Measurements from ENCODE around the gene CLSTN2.
A peak's percentile ranks its signal among the peaks of the same experiment; 100 is the strongest.

Gene CLSTN2

GRCh38 chr3:140319739-140320138 is 384.8 kb downstream of the CLSTN2 start:
- no peak overlapping the region for H3K9ac ChIP-seq
- no peak overlapping the region for H3K4me2 ChIP-seq
- peaks cover 0 to 6% (median 0%) of the 10 kb centered on the region in 10 experiments; a peak in 4 of 20 replicates for H3K4me1 ChIP-seq
- no peaks in the 10 kb centered on the region for H3K27me3 ChIP-seq
- no peak for TF ChIP-seq Cebpa-rat (IDR thresholded peaks at IDR 0.05)
- no peak overlapping the region for H3K27ac ChIP-seq
- no peaks in the 10 kb centered on the region for H3K36me3 ChIP-seq
- H4K20me1 ChIP-seq: no peaks in the 10 kb centered on the region
- no peaks in the 10 kb centered on the region for H3K9me3 ChIP-seq (replicated peaks in 1 of 11)
- H3K4me3 ChIP-seq: no peak overlapping the region

GRCh38 chr3:140323561-140323960 is 388.6 kb downstream of the CLSTN2 start:
- Histone ChIP-seq H3K27ac (no peak overlapping the region), H3K27me3 (no peaks in the 10 kb centered on the region), H3K36me3 (no peaks in the 10 kb centered on the region), H3K9ac (no peak overlapping the region), H3K4me2 (no peak overlapping the region), H4K20me1 (no peaks in the 10 kb centered on the region), H3K4me3 (no peak overlapping the region), H3K9me3 (replicated peaks in 1 of 11) (no peaks in the 10 kb centered on the region), H3K4me1 (peaks cover 0 to 6% (median 0%) of the 10 kb centered on the region in 10 experiments; a peak in 4 of 20 replicates)
- TF ChIP-seq Cebpa-rat (IDR thresholded peaks at IDR 0.05): no peak

GRCh38 chr3:140332131-140332530 is 397.1 kb downstream of the CLSTN2 start:
- Histone ChIP-seq H4K20me1 (no peaks in the 10 kb centered on the region), H3K27ac (no peak overlapping the region)
- no peak for TF ChIP-seq Cebpa-rat (IDR thresholded peaks at IDR 0.05)

GRCh38 chr3:140334132-140334929 is 399.3 kb downstream of the CLSTN2 start:
- TF ChIP-seq Cebpa-rat (IDR thresholded peaks at IDR 0.05): no peak
- peaks cover 0 to 10% (median 8%) of the 10 kb centered on the region in 10 experiments; a peak in 9 of 20 replicates for H3K4me1 ChIP-seq
- no peak overlapping the region for H3K9ac ChIP-seq
- no peaks in the 10 kb centered on the region for H3K36me3 ChIP-seq
- no peak overlapping the region for H3K4me3 ChIP-seq
- no peaks in the 10 kb centered on the region for H4K20me1 ChIP-seq
- no peaks in the 10 kb centered on the region for H3K27me3 ChIP-seq
- H3K4me2 ChIP-seq: no peak overlapping the region
- no peak overlapping the region for H3K27ac ChIP-seq
- no peaks in the 10 kb centered on the region for H3K9me3 ChIP-seq (replicated peaks in 1 of 11)

More at GRCh38 chr3:140332131-140332530, 397.1 kb downstream of the CLSTN2 start:
- no peak overlapping the region for H3K4me3 ChIP-seq
- peaks cover 0 to 10% (median 8%) of the 10 kb centered on the region in 10 experiments; a peak in 9 of 20 replicates for H3K4me1 ChIP-seq
- H3K9ac ChIP-seq: no peak overlapping the region
- no peaks in the 10 kb centered on the region for H3K27me3 ChIP-seq
- peak overlapping the region in 7 of 11 experiments; percentile 3 to 51 (median 22); a peak in 7 of 22 replicates for H3K4me2 ChIP-seq
- no peaks in the 10 kb centered on the region for H3K36me3 ChIP-seq
- H3K9me3 ChIP-seq (replicated peaks in 1 of 11): no peaks in the 10 kb centered on the region

GRCh38 chr3:140336465-140336864 is 401.5 kb downstream of the CLSTN2 start:
- no peak overlapping the region for H3K9ac ChIP-seq
- H3K9me3 ChIP-seq (replicated peaks in 1 of 11): no peaks in the 10 kb centered on the region
- no peak overlapping the region for H3K27ac ChIP-seq
- H3K36me3 ChIP-seq: no peaks in the 10 kb centered on the region
- H3K4me1 ChIP-seq: peaks cover 0 to 10% (median 8%) of the 10 kb centered on the region in 10 experiments; a peak in 9 of 20 replicates
- TF ChIP-seq Cebpa-rat (IDR thresholded peaks at IDR 0.05): no peak
- H3K27me3 ChIP-seq: no peaks in the 10 kb centered on the region
- H3K4me2 ChIP-seq: no peak overlapping the region
- H4K20me1 ChIP-seq: no peaks in the 10 kb centered on the region
- no peak overlapping the region for H3K4me3 ChIP-seq

- no peak overlapping the region for H3K4me3 ChIP-seq
- H3K4me1 ChIP-seq: no peaks in the 10 kb centered on the region
- no peaks in the 10 kb centered on the region for H3K27me3 ChIP-seq
- H3K9ac ChIP-seq: no peak overlapping the region
- H3K9me3 ChIP-seq (replicated peaks in 1 of 11): no peaks in the 10 kb centered on the region
- TF ChIP-seq Cebpa-rat (IDR thresholded peaks at IDR 0.05): no peak
- no peaks in the 10 kb centered on the region for H4K20me1 ChIP-seq
- no peaks in the 10 kb centered on the region for H3K36me3 ChIP-seq
- no peak overlapping the region for H3K4me2 ChIP-seq
- H3K27ac ChIP-seq: no peak overlapping the region
These were observed 403.9 kb downstream of the CLSTN2 start for GRCh38 chr3:140338916-140339315.

GRCh38 chr3:140341203-140341602 is 406.2 kb downstream of the CLSTN2 start:
- Histone ChIP-seq H3K9ac (no peak overlapping the region), H3K36me3 (no peaks in the 10 kb centered on the region), H3K4me2 (no peak overlapping the region), H3K4me3 (no peak overlapping the region), H3K4me1 (no peaks in the 10 kb centered on the region), H3K27ac (no peak overlapping the region), H3K9me3 (replicated peaks in 1 of 11) (no peaks in the 10 kb centered on the region), H3K27me3 (no peaks in the 10 kb centered on the region), H4K20me1 (no peaks in the 10 kb centered on the region)
- no peak for TF ChIP-seq Cebpa-rat (IDR thresholded peaks at IDR 0.05)

GRCh38 chr3:140341817-140342403 is 406.9 kb downstream of the CLSTN2 start:
- no peak for TF ChIP-seq Cebpa-rat (IDR thresholded peaks at IDR 0.05)
- Histone ChIP-seq H4K20me1 (no peaks in the 10 kb centered on the region), H3K4me2 (no peak overlapping the region), H3K27me3 (no peaks in the 10 kb centered on the region), H3K36me3 (no peaks in the 10 kb centered on the region), H3K27ac (no peak overlapping the region), H3K4me3 (no peak overlapping the region), H3K9ac (no peak overlapping the region), H3K9me3 (replicated peaks in 1 of 11) (no peaks in the 10 kb centered on the region), H3K4me1 (no peaks in the 10 kb centered on the region)

- no peaks in the 10 kb centered on the region for H3K4me1 ChIP-seq
- no peaks in the 10 kb centered on the region for H3K36me3 ChIP-seq
- TF ChIP-seq Cebpa-rat (IDR thresholded peaks at IDR 0.05): no peak
- H3K27ac ChIP-seq: no peak overlapping the region
- H3K27me3 ChIP-seq: no peaks in the 10 kb centered on the region
- H3K4me3 ChIP-seq: no peak overlapping the region
- no peak overlapping the region for H3K4me2 ChIP-seq
- peaks cover 0 to 6% (median 1%) of the 10 kb centered on the region in 11 experiments; a peak in 10 of 22 replicates for H3K9me3 ChIP-seq (replicated peaks in 1 of 11)
- no peaks in the 10 kb centered on the region for H4K20me1 ChIP-seq
- H3K9ac ChIP-seq: no peak overlapping the region
These were observed 407.7 kb downstream of the CLSTN2 start for GRCh38 chr3:140342668-140343067.
